ENCODE data around the gene SLC26A1. TPM values are rescaled to one million over a fixed set of nuclear protein-coding genes. Genes with fewer than 3 reads are reported as not detected.

The SLC26A1 gene
- total RNA-seq, 1 experiment from 2014 or later = 0.16 TPM

- peaks cover 5% of the 10 kb centered on the region for H3K4me1 Mint-ChIP-seq (ENCODE audit: insufficient read depth, unreplicated experiment)
- no peaks in the 10 kb centered on the region for H3K9me3 Mint-ChIP-seq (ENCODE audit: unreplicated experiment)
- peak; percentile 20 for DNase-seq (ENCODE audit: unreplicated experiment)
- H3K36me3 Mint-ChIP-seq (ENCODE audit: insufficient read depth, unreplicated experiment) = no peaks in the 10 kb centered on the region
- no TSS peak for BruUV-seq (replicated peaks)
- H3K27me3 Mint-ChIP-seq (ENCODE audit: insufficient read depth, unreplicated experiment) = no peaks in the 10 kb centered on the region
- TF ChIP-seq CTCF (IDR thresholded peaks at IDR 0.05; ENCODE audit: unreplicated experiment) = no peak
- intact Hi-C loops (cut with micrococcal nuclease) = no loop called here
- ChIA-PET CTCF (no interaction called here), POLR2A (interaction anchor here (0.8 to 2.5 kb wide), 4 partner anchors 14 to 41 kb away, joined by 3 to 10 read pairs (median 3); partner anchors contain the start of genes FGFRL1, GAK and TMEM175)
- H3K27ac Mint-ChIP-seq (ENCODE audit: low read depth, unreplicated experiment) = no peak overlapping the region
- H3K4me3 Mint-ChIP-seq (ENCODE audit: unreplicated experiment) = peak overlapping the region; percentile 66
Measured at GRCh38 chr4:972651-973424, 20.4 kb downstream of the SLC26A1 start.

- ChIA-PET CTCF (no interaction called here), POLR2A (interaction anchor here (0.7 to 2.5 kb wide), 4 partner anchors 10 to 40 kb away, joined by 3 to 10 read pairs (median 3); partner anchors contain the start of genes FGFRL1, GAK and TMEM175)
- intact Hi-C loops (cut with micrococcal nuclease) = no loop called here
- no TSS peak for BruUV-seq (replicated peaks)
- no peak for TF ChIP-seq CTCF (IDR thresholded peaks at IDR 0.05; ENCODE audit: unreplicated experiment)
- Mint-ChIP-seq H3K27ac (ENCODE audit: low read depth, unreplicated experiment) (no peak overlapping the region), H3K4me3 (ENCODE audit: unreplicated experiment) (peak overlapping the region; percentile 66), H3K4me1 (ENCODE audit: insufficient read depth, unreplicated experiment) (peaks cover 5% of the 10 kb centered on the region), H3K27me3 (ENCODE audit: insufficient read depth, unreplicated experiment) (no peaks in the 10 kb centered on the region), H3K36me3 (ENCODE audit: insufficient read depth, unreplicated experiment) (no peaks in the 10 kb centered on the region), H3K9me3 (ENCODE audit: unreplicated experiment) (no peaks in the 10 kb centered on the region)
- DNase-seq (ENCODE audit: unreplicated experiment) = no peak
Measured at GRCh38 chr4:971666-972500, 21.3 kb downstream of the SLC26A1 start.

- peak overlapping the region; percentile 8 for H3K4me3 Mint-ChIP-seq (ENCODE audit: unreplicated experiment)
- peaks cover 5% of the 10 kb centered on the region for H3K4me1 Mint-ChIP-seq (ENCODE audit: insufficient read depth, unreplicated experiment)
- TF ChIP-seq CTCF (IDR thresholded peaks at IDR 0.05; ENCODE audit: unreplicated experiment) = no peak
- CTCF ChIA-PET = no interaction called here
- no TSS peak for BruUV-seq (replicated peaks)
- no peak for DNase-seq (ENCODE audit: unreplicated experiment)
- no peak overlapping the region for H3K27ac Mint-ChIP-seq (ENCODE audit: low read depth, unreplicated experiment)
- POLR2A ChIA-PET = interaction anchor here (2.5 kb wide), 1 partner anchor 39 kb away, joined by 10 read pairs; the partner anchor contains the start of genes GAK and TMEM175
- intact Hi-C loops (cut with micrococcal nuclease) = no loop called here
- H3K36me3 Mint-ChIP-seq (ENCODE audit: insufficient read depth, unreplicated experiment) = peaks cover 2% of the 10 kb centered on the region
- H3K9me3 Mint-ChIP-seq (ENCODE audit: unreplicated experiment) = no peaks in the 10 kb centered on the region
- no peaks in the 10 kb centered on the region for H3K27me3 Mint-ChIP-seq (ENCODE audit: insufficient read depth, unreplicated experiment)
Measured at GRCh38 chr4:970854-971520, 22.2 kb downstream of the SLC26A1 start.
